Activated CD4-positive, alpha-beta T cell treated with anti-CD3 and anti-CD28 coated beads for 24 hours (primary cell): Measurements from ENCODE around the gene CFAP20DC.
"Not testable (repeated sequence)": the region's sequence is repeated elsewhere in the genome, so short reads cannot be mapped to it uniquely, and the experiment has no call there.

Source experiments
- DNase-seq, 2 donors: peaks; one replicate each; pipeline ENCODE4 v3.0.0-alpha.2; 2020; ENCODE audit warnings: low read depth in 2 of 2

CFAP20DC gene

GRCh38 chr3:58696093-58696492 is 353.7 kb downstream of the CFAP20DC start:
- no peak for DNase-seq

- DNase-seq = not testable (repeated sequence)
These were observed 354.5 kb downstream of the CFAP20DC start for GRCh38 chr3:58695284-58695683.

- no peak for DNase-seq
These were observed 355.6 kb downstream of the CFAP20DC start for GRCh38 chr3:58693940-58694850.

GRCh38 chr3:58692484-58692883 is 357.3 kb downstream of the CFAP20DC start:
- DNase-seq = no peak
